K562 (cell line): Measurements from ENCODE around the gene REEP3. TPM values are rescaled to one million over a fixed set of nuclear protein-coding genes. Genes with fewer than 3 reads are reported as not detected.

Source experiments
- BDP1 ChIP-seq: IDR thresholded peaks from 3 replicates; pipeline ENCODE4 v1.6.1; 2011; ENCODE audit not compliant: insufficient read length, insufficient read depth
- DDX20 ChIP-seq: fragments of 450-650 bp; IDR thresholded peaks from 2 replicates; pipeline ENCODE4 v1.6.1; 2016; ENCODE audit warnings: missing genetic modification characterization, low read depth, mild to moderate bottlenecking, missing compliant biosample characterization, moderate library complexity
- ETV6 ChIP-seq, 3 experiments: fragments of 150-350 bp in 1 of 3; sonication (generic) in 1 of 3; formaldehyde crosslinking in 1 of 3; IDR thresholded peaks; 2 replicates each; pipeline versions ENCODE4 v1.6.1 to v1.8.0; 2014 to 2022; ENCODE audit warnings: borderline replicate concordance in 2 of 3, low read depth in 2 of 3, antibody characterized with exemption in 1 of 3, low read length in 1 of 3, mild to moderate bottlenecking in 1 of 3, missing genetic modification reagents in 1 of 3
- FUS ChIP-seq: fragments of 200-400 bp; formaldehyde crosslinking; optimal IDR thresholded peaks from 2 replicates; pipeline ENCODE3; 2017; ENCODE audit warnings: low read depth, low read length
- GTF2B ChIP-seq: IDR thresholded peaks from 2 replicates; pipeline ENCODE4 v1.6.1; 2011; ENCODE audit not compliant: insufficient read length; ENCODE audit errors: extremely low read depth
- KDM2B ChIP-seq: fragments of 250-450 bp; sonication (Bioruptor Pico); IDR thresholded peaks from 2 replicates; pipeline ENCODE4 v1.8.0; 2021; ENCODE audit warnings: mild to moderate bottlenecking, moderate library complexity
- MAFF ChIP-seq: IDR thresholded peaks from 2 replicates; pipeline ENCODE4 v1.6.1; 2012; ENCODE audit warnings: low read length, improper control_type of control experiment
- MAFK ChIP-seq: IDR thresholded peaks from 2 replicates; pipeline ENCODE4 v1.6.1; 2011; ENCODE audit warnings: low read length, improper control_type of control experiment
- MYNN ChIP-seq, 2 experiments: sonication (generic); formaldehyde crosslinking in 1 of 2; IDR thresholded peaks; 2 replicates each; pipeline versions ENCODE4 v1.5.0 to v1.6.1; 2016 to 2020; ENCODE audit warnings: antibody characterized with exemption in 1 of 2, missing genetic modification reagents in 1 of 2
- PRPF4 ChIP-seq: fragments of 200-400 bp; formaldehyde crosslinking; IDR thresholded peaks from one replicate; pipeline ENCODE4 v1.6.1; 2017; ENCODE audit warnings: low read length, low read depth, mild to moderate bottlenecking; ENCODE audit not compliant: insufficient read depth, poor library complexity, severe bottlenecking
- RBM14 ChIP-seq: fragments of 200-400 bp; formaldehyde crosslinking; IDR thresholded peaks from 2 replicates; pipeline ENCODE4 v1.6.1; 2018; ENCODE audit warnings: low read depth, mild to moderate bottlenecking, low read length, moderate library complexity, borderline replicate concordance; ENCODE audit not compliant: insufficient read depth
- RBM34 ChIP-seq: fragments of 200-400 bp; formaldehyde crosslinking; IDR thresholded peaks from 2 replicates; pipeline ENCODE4 v1.6.1; 2018; ENCODE audit warnings: low read length, borderline replicate concordance; ENCODE audit not compliant: insufficient read depth
- SIX5 ChIP-seq, 2 experiments: IDR thresholded peaks; 2 replicates each; pipeline ENCODE4 v1.6.1; 2011; ENCODE audit warnings: low read length in 2 of 2, borderline replicate concordance in 1 of 2, low read depth in 1 of 2, mild to moderate bottlenecking in 1 of 2, moderate library complexity in 1 of 2; ENCODE audit not compliant: insufficient read depth in 1 of 2
- SMAD2 ChIP-seq: fragments of 150-350 bp; IDR thresholded peaks from 2 replicates; pipeline ENCODE4 v1.6.1; 2014; ENCODE audit warnings: low read depth, mild to moderate bottlenecking, low read length
- TBL1XR1 ChIP-seq, 2 experiments: IDR thresholded peaks; 2 replicates each; pipeline ENCODE4 v1.6.1; 2012; ENCODE audit warnings: improper control_type of control experiment in 2 of 2, low read length in 2 of 2, mild to moderate bottlenecking in 1 of 2
- ZBTB9 ChIP-seq: fragments of 450-650 bp; formaldehyde crosslinking; IDR thresholded peaks from 2 replicates; pipeline ENCODE4 v1.4.0; 2020; ENCODE audit warnings: mild to moderate bottlenecking, moderate library complexity
- ZNF134 ChIP-seq: fragments of 250-450 bp; sonication (Bioruptor Pico); conservative IDR thresholded peaks from 2 replicates; pipeline ENCODE4 v1.4.0; 2020
- ZNF212 ChIP-seq: fragments of 450-650 bp; formaldehyde crosslinking; IDR thresholded peaks from 2 replicates; pipeline ENCODE4 v1.4.0; 2020; ENCODE audit warnings: mild to moderate bottlenecking
- ZNF316 ChIP-seq: fragments of 450-650 bp; IDR thresholded peaks from 2 replicates; pipeline ENCODE4 v1.6.1; 2016
- ZNF644 ChIP-seq: fragments of 200-800 bp; sonication (Bioruptor generic); IDR thresholded peaks from 2 replicates; pipeline ENCODE4 v1.6.1; 2016; ENCODE audit warnings: low read depth, missing genetic modification characterization, missing compliant biosample characterization
- polyA plus RNA-seq, 8 experiments: library from polyadenylated mRNA; depleted of rRNA in 4 of 8; stranded (reverse) in 5 of 8; unstranded in 3 of 8; fragments of >200 nt; fragmentation: Nextera tagmentation in 2 of 8; fragmentation: Illumina TruSeq in 1 of 8; extraction: Ambion mirVana in 2 of 8; extraction: Trizol in 1 of 8; gene quantifications; 2 replicates each; pipeline versions ENCODE4 v1.2.1 to v1.2.3, GENCODE V29; 2011 to 2014; ENCODE audit warnings: inconsistent platforms in 1 of 8, missing spikeins in 1 of 8
- small RNA-seq: library from RNA; depleted of rRNA; stranded (forward); fragments of <200 nt; gene quantifications from one replicate; pipeline ENCODE3, GENCODE V24; 2014
- total RNA-seq, 7 experiments: library from RNA; depleted of rRNA in 6 of 7; stranded (reverse); fragments of >200 nt in 6 of 7; fragmentation: Illumina TruSeq in 2 of 7; extraction: Trizol in 2 of 7; gene quantifications; 2 replicates each; pipeline versions ENCODE4 v1.2.1 to v1.2.3, GENCODE V29; 2011 to 2021; ENCODE audit warnings: low replicate concordance in 1 of 7

REEP3 gene
- total and polyA plus RNA-seq, 9 of the 15 experiments (the other 6 are each of a cell fraction or from before 2014, with no cell fraction given) = 3.4 to 13.4 (median 9.2) TPM

- TF ChIP-seq RBM14 (no peak), ZNF316 (peak; percentile 91), MAFK (peak; percentile 90), ETV6 (IDR thresholded peaks at IDR 0.05; ENCODE audit: borderline replicate concordance in 1 of 2, low read depth in 2 of 2, low read length in 1 of 2) (no peak), ETV6 (CRISPR knock-in tag; IDR thresholded peaks at IDR 0.05; ENCODE audit: borderline replicate concordance) (no peak), RBM34 (no peak), ZNF134 (CRISPR knock-in tag) (no peak), ZNF212 (no peak), BDP1 (no peak), ZBTB9 (CRISPR knock-in tag) (no peak), GTF2B (no peak), SMAD2 (no peak), TBL1XR1 (IDR thresholded peaks at IDR 0.05; ENCODE audit: low read length in 2 of 2) (no peak), MAFF (peak; percentile 90), KDM2B (CRISPR knock-in tag) (no peak), MYNN (IDR thresholded peaks at IDR 0.05) (no peak), MYNN (CRISPR knock-in tag; IDR thresholded peaks at IDR 0.05) (no peak), SIX5 (IDR thresholded peaks at IDR 0.05; ENCODE audit: borderline replicate concordance in 1 of 2, insufficient read depth in 1 of 2, low read depth in 1 of 2, low read length in 2 of 2) (no peak), ZNF644 (tag) (no peak), DDX20 (tag) (no peak), FUS (no peak), PRPF4 (no peak)
Measured at GRCh38 chr10:63673846-63674245, 152.6 kb downstream of the REEP3 start (continued).

Small RNA genes within 50 kb of the gene (small RNA-seq; reads per million reads assigned to genes)
- not detected for gene AC022022.1

Other genes with a start within 250 kb of the REEP3 start
- gene JMJD1C, start 55.4 kb upstream of the REEP3 start, total RNA-seq (2014; rRNA removed) = 33.3 and 39.7 TPM in 2 replicates
- 68.0 and 79.3 TPM in 2 replicates for gene JMJD1C, start 55.4 kb upstream of the REEP3 start, total RNA-seq (2014; rRNA removed; fragmentation: Illumina TruSeq; extraction: Trizol)
- gene JMJD1C, start 55.4 kb upstream of the REEP3 start, total RNA-seq (2015; rRNA removed; fragmentation: Illumina TruSeq; extraction: Trizol) = 57.4 and 58.8 TPM in 2 replicates
- 46.0 and 47.2 TPM in 2 replicates for gene JMJD1C, start 55.4 kb upstream of the REEP3 start, total RNA-seq (2021)
- gene JMJD1C, start 55.4 kb upstream of the REEP3 start, polyA plus RNA-seq (2011; rRNA removed) = 49.3 and 51.1 TPM in 2 replicates
- gene JMJD1C, start 55.4 kb upstream of the REEP3 start, polyA plus RNA-seq (2014; fragmentation: Illumina TruSeq; extraction: Trizol) = 48.1 and 49.3 TPM in 2 replicates
- 10 to 100 TPM; 25.3 to 38.5 TPM for gene JMJD1C, start 55.4 kb upstream of the REEP3 start, polyA plus RNA-seq (2014; fragmentation: Nextera tagmentation; extraction: Ambion mirVana)
- gene JMJD1C, start 55.4 kb upstream of the REEP3 start, polyA plus RNA-seq (2014; rRNA removed) = 32.3 and 36.1 TPM in 2 replicates